Peyer's patch (tissue), 4 donors: ENCODE measurements around the gene TMEM119. TPM values are rescaled to one million over a fixed set of nuclear protein-coding genes. Genes with fewer than 3 reads are reported as not detected.

Experiments used
- DNase-seq, 3 donors: peaks; one replicate each; pipeline ENCODE4 v3.0.0-alpha.2; 2017 to 2019
- H3K27ac ChIP-seq, 4 donors: fragments of 200-600 bp; sonication (generic); one replicate each; pipeline ENCODE4 v1.5.1; 2016 to 2019
- H3K27me3 ChIP-seq, 2 donors: fragments of 200-600 bp; sonication (generic); one replicate each; pipeline ENCODE4 v1.5.1; 2019
- H3K36me3 ChIP-seq, 3 donors: fragments of 200-600 bp; sonication (generic); one replicate each; pipeline ENCODE4 v1.5.1; 2016 to 2019
- H3K4me1 ChIP-seq, 4 donors: fragments of 200-600 bp; sonication (generic); one replicate each; pipeline ENCODE4 v1.5.1; 2016 to 2019
- H3K4me3 ChIP-seq, 4 donors: fragments of 200-600 bp; sonication (generic); 1 replicate in 3 of 4; 2 replicates in 1 of 4; pipeline ENCODE4 v1.5.1; 2016 to 2019; ENCODE audit warnings: mild to moderate bottlenecking in 1 of 4
- H3K9me3 ChIP-seq, 4 donors: fragments of 200-600 bp; sonication (generic); one replicate each; pipeline ENCODE4 v1.5.1; 2016 to 2019; ENCODE audit warnings: mild to moderate bottlenecking in 1 of 4
- CTCF ChIP-seq, 6 experiments: fragments of 450-650 bp in 4 of 6; fragments of 200-600 bp in 2 of 6; sonication (generic) in 1 of 6; IDR thresholded peaks; one replicate each; pipeline ENCODE4 v1.5.1; 2017 to 2019; ENCODE audit warnings: antibody characterized with exemption in 6 of 6, mild to moderate bottlenecking in 3 of 6, moderate library complexity in 1 of 6
- POLR2A ChIP-seq, 2 donors: fragments of 450-650 bp; IDR thresholded peaks; one replicate each; pipeline ENCODE4 v1.5.1; 2017; ENCODE audit warnings: antibody characterized with exemption in 2 of 2, mild to moderate bottlenecking in 2 of 2, moderate library complexity in 2 of 2
- total RNA-seq, 4 donors: library from RNA; depleted of rRNA; stranded (reverse); fragments of >200 nt; gene quantifications; one replicate each; pipeline ENCODE4 v1.1.0, GENCODE V29; 2016

TMEM119 gene
- total RNA-seq, 4 donors from 2014 or later: 1.8 to 17.3 (median 3.4) TPM

GRCh38 chr12:108570743-108571608 is 26.9 kb downstream of the TMEM119 start:
- Histone ChIP-seq H3K27ac (peak overlapping the region in 1 of 4 donors; percentile 70), H3K4me3 (no peak overlapping the region), H3K36me3 (peaks cover 0 to 39% (median 0%) of the 10 kb centered on the region in 3 donors), H3K4me1 (peaks cover 0 to 13% (median 5%) of the 10 kb centered on the region in 4 donors), H3K9me3 (no peaks in the 10 kb centered on the region), H3K27me3 (no peaks in the 10 kb centered on the region)
- TF ChIP-seq POLR2A (IDR thresholded peaks at IDR 0.05) (no peak), CTCF (IDR thresholded peaks at IDR 0.05) (peak in 3 of 6 experiments; percentile 11 to 24 (median 12))
- peak in 1 of 3 donors; percentile 11 for DNase-seq

- H3K4me3 ChIP-seq: no peak overlapping the region
- H3K36me3 ChIP-seq: peaks cover 0 to 58% (median 0%) of the 10 kb centered on the region in 3 donors
- no peaks in the 10 kb centered on the region for H3K9me3 ChIP-seq
- H3K27ac ChIP-seq: peak overlapping the region; percentile 62 to 70 (median 64)
- peaks cover 0 to 23% (median 9%) of the 10 kb centered on the region in 4 donors for H3K4me1 ChIP-seq
- no peaks in the 10 kb centered on the region for H3K27me3 ChIP-seq
- DNase-seq: peak in 2 of 3 donors; percentile 66 to 81
- TF ChIP-seq CTCF (IDR thresholded peaks at IDR 0.05) (no peak), POLR2A (IDR thresholded peaks at IDR 0.05) (no peak)
Observed at GRCh38 chr12:108568338-108569154, 29.3 kb downstream of the TMEM119 start.

DNA sequence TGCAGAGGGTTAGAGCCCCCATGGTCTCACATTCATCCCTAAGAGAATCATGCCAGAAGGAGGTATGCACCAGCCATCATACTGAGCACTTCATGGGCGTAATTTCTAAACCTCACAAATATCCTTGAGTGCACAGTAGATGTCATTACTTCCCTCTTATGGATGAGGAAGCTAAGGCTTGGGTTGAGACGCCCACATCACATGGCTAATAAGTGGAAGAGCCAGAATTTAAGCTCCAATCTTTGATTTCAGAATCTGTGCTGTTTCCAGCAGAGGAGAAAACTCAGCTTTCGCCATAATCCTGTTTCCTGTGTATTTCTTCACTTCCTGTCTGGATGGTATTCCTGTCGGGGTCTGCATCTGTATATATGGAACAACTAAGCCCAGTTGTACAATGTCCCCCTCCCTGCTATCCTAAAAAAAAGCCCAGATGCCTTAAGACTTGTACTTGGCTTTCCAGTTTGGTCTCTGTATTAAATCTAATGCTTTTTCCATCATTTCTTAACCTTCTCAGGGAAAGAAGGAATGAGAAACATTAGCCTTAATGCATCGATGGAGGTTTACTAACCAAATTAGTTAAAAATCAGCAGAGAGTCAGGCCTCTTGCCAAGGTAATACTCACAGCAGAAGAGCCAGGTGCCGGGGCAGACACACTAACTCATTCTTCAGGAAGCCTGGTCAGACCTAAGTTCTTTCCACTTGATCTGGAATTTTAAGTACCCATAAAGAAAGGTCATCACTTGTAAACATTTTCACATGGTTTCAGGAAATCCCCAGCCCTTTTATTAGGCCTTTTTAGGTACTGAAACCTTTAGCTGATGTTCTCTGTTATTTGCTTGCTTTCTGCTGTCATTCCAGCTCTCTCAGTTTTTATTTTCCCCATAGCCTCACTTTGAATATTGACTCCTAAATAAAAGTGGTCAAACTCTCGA is 30.2 kb downstream of the TMEM119 start:
- Histone ChIP-seq H3K36me3 (peaks cover 0 to 58% (median 0%) of the 10 kb centered on the region in 3 donors), H3K4me3 (no peak overlapping the region), H3K27me3 (no peaks in the 10 kb centered on the region), H3K9me3 (no peaks in the 10 kb centered on the region), H3K4me1 (peaks cover 0 to 23% (median 9%) of the 10 kb centered on the region in 4 donors), H3K27ac (peak overlapping the region; percentile 62 to 70 (median 64))
- no peak for DNase-seq
- TF ChIP-seq POLR2A (IDR thresholded peaks at IDR 0.05) (no peak), CTCF (IDR thresholded peaks at IDR 0.05) (no peak)

DNA sequence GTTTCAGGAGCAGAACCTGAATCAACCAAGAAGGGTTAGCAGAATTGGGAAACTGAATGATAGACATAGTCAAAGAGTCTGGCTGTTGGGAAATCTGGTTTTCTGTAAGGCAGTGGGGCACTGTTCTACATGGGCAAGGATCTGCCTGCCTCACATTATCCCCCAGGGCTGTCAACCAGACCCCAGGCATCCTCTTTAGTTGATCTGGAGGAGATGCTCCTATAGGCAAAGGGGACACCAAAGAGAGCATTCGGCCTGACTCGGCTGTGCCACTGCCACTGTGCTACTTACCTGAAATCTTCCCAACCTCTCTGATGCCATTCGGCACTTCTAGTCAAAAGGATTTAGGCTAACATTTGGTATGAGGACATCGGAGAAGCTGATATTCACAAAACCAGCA is 31.4 kb downstream of the TMEM119 start:
- no peak overlapping the region for H3K4me3 ChIP-seq
- no peaks in the 10 kb centered on the region for H3K27me3 ChIP-seq
- H3K4me1 ChIP-seq: peaks cover 0 to 23% (median 9%) of the 10 kb centered on the region in 4 donors
- peaks cover 0 to 58% (median 0%) of the 10 kb centered on the region in 3 donors for H3K36me3 ChIP-seq
- TF ChIP-seq CTCF (IDR thresholded peaks at IDR 0.05) (no peak), POLR2A (IDR thresholded peaks at IDR 0.05) (no peak)
- H3K27ac ChIP-seq: peak overlapping the region in 3 of 4 donors; percentile 27 to 53 (median 30)
- no peak for DNase-seq
- no peaks in the 10 kb centered on the region for H3K9me3 ChIP-seq
